ENCODE measurements around the gene GCN1. TPM values are rescaled to one million over a fixed set of nuclear protein-coding genes. Genes with fewer than 3 reads are reported as not detected.

GCN1 gene
- total and polyA plus RNA-seq, 2 of the 8 experiments (the other 6 are each of a cell fraction or from before 2014, with no cell fraction given): 61.4 to 133 TPM

DNA sequence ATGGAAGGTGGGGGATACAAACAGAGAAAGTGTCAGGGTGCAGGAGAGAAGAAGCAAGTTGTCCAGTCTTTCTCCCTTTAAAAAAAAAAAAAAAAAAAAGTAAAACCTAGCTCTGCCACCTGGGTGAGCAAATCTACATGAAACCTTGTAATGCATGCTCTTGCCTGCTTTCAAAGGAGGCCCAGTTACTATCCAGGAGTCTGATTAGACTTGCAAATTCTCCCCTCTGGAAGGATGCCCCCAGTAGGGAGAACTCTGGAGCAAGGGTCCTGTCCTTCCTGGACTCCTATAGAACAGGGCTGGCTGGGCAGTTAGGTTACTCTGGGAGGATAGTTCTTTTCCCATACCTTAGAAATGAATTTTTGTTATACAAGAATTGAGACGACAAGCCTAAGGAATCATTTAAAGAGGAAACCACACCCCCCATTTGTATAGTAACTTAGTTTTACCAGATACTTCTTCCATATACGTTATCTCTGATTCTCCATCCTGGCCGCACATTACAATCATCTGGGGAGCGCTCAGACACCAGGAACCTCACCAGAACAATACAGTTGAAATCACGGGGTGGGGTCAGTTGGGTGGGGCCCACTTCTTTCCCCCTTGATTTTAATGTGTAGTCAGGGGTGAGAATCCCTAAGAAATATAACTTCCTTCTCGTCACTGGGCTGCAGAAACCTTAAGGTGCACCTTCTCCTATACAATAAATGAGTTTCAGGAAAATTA, 108.4 kb downstream of the GCN1 start (continued):
- TF ChIP-seq RFX5 (IDR thresholded peaks at IDR 0.05; ENCODE audit: borderline replicate concordance, low read depth, low read length): no peak
- TF ChIP-seq NRF1 (IDR thresholded peaks at IDR 0.05; ENCODE audit: low read depth, low read length): no peak
- no peak for TF ChIP-seq CREB1 (IDR thresholded peaks at IDR 0.05)
- no peak for TF ChIP-seq JUN (IDR thresholded peaks at IDR 0.05; ENCODE audit: low read depth, low read length)
- TF ChIP-seq CTBP2 (IDR thresholded peaks at IDR 0.05; ENCODE audit: borderline replicate concordance, insufficient read depth, insufficient read length, low read length): no peak
- TF ChIP-seq RAD21 (IDR thresholded peaks at IDR 0.05 in 1 of 2, conservative IDR thresholded peaks at IDR 0.05 in 1 of 2; ENCODE audit: low read depth in 2 of 2, low read length in 2 of 2): no peak

All from H1 (cell line).